ENCODE measurements around the gene SHANK2.

DNA sequence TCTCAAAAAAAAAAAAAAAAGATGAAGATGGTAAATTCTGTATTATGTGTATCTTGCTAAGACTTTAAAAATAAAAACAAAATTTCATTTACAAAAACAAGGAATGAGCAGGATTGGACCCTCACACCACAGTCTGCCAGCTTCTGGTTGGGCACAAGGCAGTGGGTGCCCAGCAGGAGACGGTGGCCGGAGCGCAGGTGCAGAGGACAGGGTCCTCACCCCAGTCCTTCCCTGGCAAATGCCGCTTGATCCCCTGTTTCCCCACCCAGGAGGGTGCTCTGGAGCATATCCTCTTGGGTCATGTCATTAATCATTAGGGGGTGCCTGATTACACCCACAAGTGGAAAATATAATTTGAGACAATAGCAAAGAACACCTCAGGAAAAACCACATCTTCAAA is 31.2 kb downstream of the SHANK2 start:
- TF ChIP-seq, protein P1, sequence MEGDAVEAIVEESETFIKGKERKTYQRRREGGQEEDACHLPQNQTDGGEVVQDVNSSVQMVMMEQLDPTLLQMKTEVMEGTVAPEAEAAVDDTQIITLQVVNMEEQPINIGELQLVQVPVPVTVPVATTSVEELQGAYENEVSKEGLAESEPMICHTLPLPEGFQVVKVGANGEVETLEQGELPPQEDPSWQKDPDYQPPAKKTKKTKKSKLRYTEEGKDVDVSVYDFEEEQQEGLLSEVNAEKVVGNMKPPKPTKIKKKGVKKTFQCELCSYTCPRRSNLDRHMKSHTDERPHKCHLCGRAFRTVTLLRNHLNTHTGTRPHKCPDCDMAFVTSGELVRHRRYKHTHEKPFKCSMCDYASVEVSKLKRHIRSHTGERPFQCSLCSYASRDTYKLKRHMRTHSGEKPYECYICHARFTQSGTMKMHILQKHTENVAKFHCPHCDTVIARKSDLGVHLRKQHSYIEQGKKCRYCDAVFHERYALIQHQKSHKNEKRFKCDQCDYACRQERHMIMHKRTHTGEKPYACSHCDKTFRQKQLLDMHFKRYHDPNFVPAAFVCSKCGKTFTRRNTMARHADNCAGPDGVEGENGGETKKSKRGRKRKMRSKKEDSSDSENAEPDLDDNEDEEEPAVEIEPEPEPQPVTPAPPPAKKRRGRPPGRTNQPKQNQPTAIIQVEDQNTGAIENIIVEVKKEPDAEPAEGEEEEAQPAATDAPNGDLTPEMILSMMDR (optimal IDR thresholded peaks at IDR 0.05 in 1 of 3, IDR thresholded peaks at IDR 0.05 in 1 of 3, conservative IDR thresholded peaks at IDR 0.05 in 1 of 3; ENCODE audit: extremely low read depth in 1 of 3, insufficient read depth in 2 of 3, low read length in 3 of 3), result no peak
- no peak for TF ChIP-seq EZH2 (IDR thresholded peaks at IDR 0.05; ENCODE audit: low read length)
